Activated CD8-positive, alpha-beta T cell treated with anti-CD3 and anti-CD28 coated beads for 36 hours (primary cell): ENCODE measurements around the gene PIK3R6. TPM values are rescaled to one million over a fixed set of nuclear protein-coding genes. Genes with fewer than 3 reads are reported as not detected.
"Not testable (repeated sequence)": the region's sequence is repeated elsewhere in the genome, so short reads cannot be mapped to it uniquely, and the experiment has no call there.

Source experiments
- ATAC-seq: fragments of 200-7000 bp; cut with Tn5 transposase; one replicate; pipeline ENCODE4 v1.10.0; 2021; ENCODE audit warnings: mild to moderate bottlenecking, moderate library complexity
- CTCF ChIA-PET: fragments of 350-600 bp; sonication (Branson Sonifier 250); formaldehyde crosslinking; loops from one replicate; lab custom pipeline; 2021; ENCODE audit warnings: antibody characterized with exemption; lab: Charles Lee
- POLR2A ChIA-PET: fragments of 350-600 bp; sonication (Branson Sonifier 250); formaldehyde crosslinking; loops from one replicate; lab custom pipeline; 2021; ENCODE audit warnings: antibody characterized with exemption; lab: Charles Lee
- DNase-seq: peaks from one replicate; pipeline ENCODE4 v3.0.0-alpha.2; 2020
- H3K27ac Mint-ChIP-seq: one replicate; pipeline ENCODE4 v1.8.0; 2021; ENCODE audit warnings: mild to moderate bottlenecking, mixed read lengths
- H3K27me3 Mint-ChIP-seq: one replicate; pipeline ENCODE4 v1.8.0; 2021; ENCODE audit warnings: mixed read lengths
- H3K36me3 Mint-ChIP-seq: one replicate; pipeline ENCODE4 v1.8.0; 2021; ENCODE audit warnings: low read depth, mixed read lengths
- H3K4me1 Mint-ChIP-seq: one replicate; pipeline ENCODE4 v1.8.0; 2021; ENCODE audit warnings: low read depth, mixed read lengths
- H3K4me3 Mint-ChIP-seq: one replicate; pipeline ENCODE4 v1.8.0; 2021; ENCODE audit warnings: mild to moderate bottlenecking, moderate library complexity, mixed read lengths
- H3K9me3 Mint-ChIP-seq: one replicate; pipeline ENCODE4 v1.8.0; 2021; ENCODE audit warnings: mixed read lengths
- CTCF ChIP-seq: fragments of 200-600 bp; IDR thresholded peaks from one replicate; pipeline ENCODE4 v1.8.0; 2022; ENCODE audit warnings: antibody characterized with exemption, mild to moderate bottlenecking
- intact Hi-C: fragments of 100-400 bp; cut with micrococcal nuclease; formaldehyde crosslinking; loops from one replicate; pipeline ENCODE4 v1.10.0; 2022
- total RNA-seq, 2 experiments: library from RNA; stranded (reverse); gene quantifications; one replicate each; pipeline ENCODE4 v1.2.3, GENCODE V29; 2021

PIK3R6 gene
- total RNA-seq, 2 experiments from 2014 or later, result 3.8 to 3.9 TPM

- Mint-ChIP-seq H3K36me3 (no peaks in the 10 kb centered on the region), H3K27me3 (no peaks in the 10 kb centered on the region), H3K4me1 (peaks cover 60% of the 10 kb centered on the region), H3K9me3 (no peaks in the 10 kb centered on the region), H3K4me3 (peak overlapping the region; percentile 47), H3K27ac (peak overlapping the region; percentile 88)
- TF ChIP-seq CTCF, result no peak
- ChIA-PET POLR2A (interaction anchor here (0.6 to 1.6 kb wide), 6 partner anchors 8 to 86 kb away, joined by 3 to 5 read pairs (median 4); partner anchors contain the start of gene PIK3R6), CTCF (interaction anchor here (1.1 to 1.8 kb wide), 2 partner anchors 38 to 140 kb away, joined by 6 read pairs; no protein-coding TSS in a partner anchor)
- ATAC-seq (peak; percentile 77), DNase-seq (peak; percentile 89)
- intact Hi-C loops, result no loop called here
These were observed 9.6 kb downstream of the PIK3R6 start for GRCh38 chr17:8857919-8858318.

- Mint-ChIP-seq H3K4me3 (peak overlapping the region; percentile 47), H3K27ac (peak overlapping the region; percentile 88), H3K36me3 (no peaks in the 10 kb centered on the region), H3K4me1 (peaks cover 52% of the 10 kb centered on the region), H3K27me3 (no peaks in the 10 kb centered on the region), H3K9me3 (no peaks in the 10 kb centered on the region)
- no peak for TF ChIP-seq CTCF
- CTCF ChIA-PET, result interaction anchor here (1.8 kb wide), 1 partner anchor 141 kb away, joined by 6 read pairs; no protein-coding TSS in a partner anchor
- DNase-seq, result peak; percentile 47
- POLR2A ChIA-PET, result interaction anchor here (1.1 to 1.6 kb wide), 2 partner anchors 27 to 39 kb away, joined by 3 to 4 read pairs; no protein-coding TSS in a partner anchor
- intact Hi-C loops, result no loop called here
- no peak for ATAC-seq
These were observed 10.5 kb downstream of the PIK3R6 start for GRCh38 chr17:8856869-8857575.

GRCh38 chr17:8856205-8856603 is 11.3 kb downstream of the PIK3R6 start:
- POLR2A ChIA-PET, ATAC-seq, H3K27me3 Mint-ChIP-seq, H3K9me3 Mint-ChIP-seq, H3K4me3 Mint-ChIP-seq, intact Hi-C loops, DNase-seq, CTCF ChIA-PET, H3K36me3 Mint-ChIP-seq: not testable (repeated sequence)
- peak overlapping the region; percentile 52 for H3K27ac Mint-ChIP-seq
- H3K4me1 Mint-ChIP-seq, result peaks cover 43% of the 10 kb centered on the region

- H3K4me1 Mint-ChIP-seq, result peaks cover 42% of the 10 kb centered on the region
- intact Hi-C loops, result no loop called here
- H3K27ac Mint-ChIP-seq, result no peak overlapping the region
- DNase-seq (peak; percentile 57), ATAC-seq (peak; percentile 14)
- ChIA-PET POLR2A (no interaction called here), CTCF (no interaction called here)
- no peaks in the 10 kb centered on the region for H3K27me3 Mint-ChIP-seq
- H3K9me3 Mint-ChIP-seq, result no peaks in the 10 kb centered on the region
- no peak for TF ChIP-seq CTCF
- no peaks in the 10 kb centered on the region for H3K36me3 Mint-ChIP-seq
- no peak overlapping the region for H3K4me3 Mint-ChIP-seq
These were observed 11.8 kb downstream of the PIK3R6 start for GRCh38 chr17:8855477-8856204.

GRCh38 chr17:8851600-8851999 is 15.9 kb downstream of the PIK3R6 start:
- Mint-ChIP-seq H3K4me1 (peaks cover 18% of the 10 kb centered on the region), H3K9me3 (no peaks in the 10 kb centered on the region), H3K36me3 (no peaks in the 10 kb centered on the region), H3K4me3 (no peak overlapping the region), H3K27me3 (no peaks in the 10 kb centered on the region), H3K27ac (no peak overlapping the region)
- ATAC-seq (no peak), DNase-seq (no peak)
- ChIA-PET POLR2A (no interaction called here), CTCF (interaction anchor here (0.9 kb wide), 1 partner anchor 10 kb away, joined by 3 read pairs; no protein-coding TSS in a partner anchor)
- no peak for TF ChIP-seq CTCF
- intact Hi-C loops, result no loop called here
